CD14-positive monocyte (primary cell): ENCODE data around the gene CTSH. TPM values are rescaled to one million over a fixed set of nuclear protein-coding genes. Genes with fewer than 3 reads are reported as not detected.
"Not testable (repeated sequence)": the region's sequence is repeated elsewhere in the genome, so short reads cannot be mapped to it uniquely, and the experiment has no call there.

Experiments
- DNase-seq, 3 donors: peaks; one replicate each; pipeline ENCODE4 v3.0.0-alpha.2; 2011 to 2022
- H2AFZ ChIP-seq: 2 replicates; pipeline ENCODE4 v1.6.0; 2012; ENCODE audit warnings: mild to moderate bottlenecking, low read depth, low read length, inconsistent platforms; ENCODE audit not compliant: insufficient read depth, poor library complexity, severe bottlenecking
- H3K27ac ChIP-seq, 2 donors: 1 replicate in 1 of 2; 2 replicates in 1 of 2; pipeline ENCODE4 v1.5.1; 2012 to 2013; ENCODE audit warnings: low read length in 2 of 2, control low read depth in 1 of 2, inconsistent platforms in 1 of 2, low read depth in 1 of 2, mild to moderate bottlenecking in 1 of 2
- H3K27me3 ChIP-seq, 2 donors: one replicate each; pipeline versions ENCODE4 v1.6.0 to v1.6.1; 2011 to 2013; ENCODE audit warnings: low read length in 2 of 2; ENCODE audit not compliant: control insufficient read depth in 2 of 2, insufficient read depth in 2 of 2
- H3K36me3 ChIP-seq, 2 donors: replicated peaks in 1 of 2; 1 replicate in 1 of 2; 2 replicates in 1 of 2; pipeline versions ENCODE4 v1.5.1 to v1.6.1; 2012 to 2013; ENCODE audit warnings: low read length in 2 of 2, control low read depth in 1 of 2, inconsistent platforms in 1 of 2, mild to moderate bottlenecking in 1 of 2; ENCODE audit not compliant: insufficient read depth in 2 of 2, control insufficient read depth in 1 of 2
- H3K4me1 ChIP-seq, 2 donors: 1 replicate in 1 of 2; 2 replicates in 1 of 2; pipeline versions ENCODE4 v1.5.1 to v1.6.1; 2012 to 2013; ENCODE audit warnings: low read length in 2 of 2, control low read depth in 1 of 2, inconsistent platforms in 1 of 2, mild to moderate bottlenecking in 1 of 2, moderate library complexity in 1 of 2; ENCODE audit not compliant: insufficient read depth in 2 of 2, control insufficient read depth in 1 of 2
- H3K4me2 ChIP-seq: replicated peaks from 2 replicates; pipeline ENCODE3; 2012; ENCODE audit warnings: low read length, moderate library complexity, mild to moderate bottlenecking; ENCODE audit not compliant: poor library complexity, severe bottlenecking; ENCODE audit errors: extremely low read depth
- H3K4me3 ChIP-seq, 3 experiments: fragments of 200-600 bp in 1 of 3; sonication (generic) in 1 of 3; replicated peaks in 1 of 3; 1 replicate in 2 of 3; 2 replicates in 1 of 3; pipeline ENCODE4 v1.5.1; 2011 to 2013; ENCODE audit warnings: low read length in 3 of 3, mild to moderate bottlenecking in 3 of 3, control low read depth in 2 of 3, low read depth in 2 of 3, inconsistent platforms in 1 of 3, moderate library complexity in 1 of 3
- H3K79me2 ChIP-seq: 2 replicates; pipeline ENCODE4 v1.6.0; 2012; ENCODE audit warnings: mild to moderate bottlenecking, control low read depth, inconsistent platforms, low read length, moderate library complexity; ENCODE audit not compliant: insufficient read depth
- H3K9ac ChIP-seq: 2 replicates; pipeline ENCODE4 v1.6.0; 2017; ENCODE audit warnings: low read length, mild to moderate bottlenecking; ENCODE audit not compliant: insufficient read depth, poor library complexity, severe bottlenecking
- H3K9me3 ChIP-seq, 2 donors: replicated peaks in 1 of 2; 1 replicate in 1 of 2; 2 replicates in 1 of 2; pipeline versions ENCODE4 v1.5.1 to v1.6.1; 2012 to 2013; ENCODE audit warnings: low read length in 2 of 2, control low read depth in 1 of 2; ENCODE audit not compliant: control insufficient read depth in 1 of 2, insufficient read depth in 1 of 2
- H4K20me1 ChIP-seq: 2 replicates; pipeline ENCODE4 v1.6.0; 2012; ENCODE audit warnings: mild to moderate bottlenecking, low read length, control low read depth, moderate library complexity; ENCODE audit not compliant: insufficient read depth
- H3K27ac Mint-ChIP-seq, 7 donors: one replicate each; pipeline ENCODE4 v1.8.0; 2020; ENCODE audit warnings: mild to moderate bottlenecking in 7 of 7, mixed read lengths in 7 of 7, moderate library complexity in 6 of 7, inconsistent platforms in 2 of 7
- H3K27me3 Mint-ChIP-seq, 3 donors: one replicate each; pipeline ENCODE4 v1.8.0; 2021 to 2022; ENCODE audit warnings: low read depth in 3 of 3, mild to moderate bottlenecking in 3 of 3, mixed read lengths in 3 of 3, moderate library complexity in 3 of 3, inconsistent platforms in 1 of 3
- H3K36me3 Mint-ChIP-seq, 2 donors: one replicate each; pipeline ENCODE4 v1.8.0; 2020; ENCODE audit warnings: mixed read lengths in 2 of 2, inconsistent platforms in 1 of 2, mild to moderate bottlenecking in 1 of 2
- H3K4me1 Mint-ChIP-seq: one replicate; pipeline ENCODE4 v1.8.0; 2020; ENCODE audit warnings: mild to moderate bottlenecking, mixed read lengths
- H3K4me3 Mint-ChIP-seq, 2 donors: one replicate each; pipeline ENCODE4 v1.8.0; 2020; ENCODE audit warnings: mild to moderate bottlenecking in 2 of 2, mixed read lengths in 2 of 2, moderate library complexity in 1 of 2
- H3K9me3 Mint-ChIP-seq, 7 donors: one replicate each; pipeline ENCODE4 v1.8.0; 2020 to 2022; ENCODE audit warnings: mixed read lengths in 7 of 7, mild to moderate bottlenecking in 6 of 7, moderate library complexity in 6 of 7, inconsistent platforms in 2 of 7
- WGBS: methylation state at CpG from one replicate; pipeline ENCODE4 v1.1.5; 2013; ENCODE audit warnings: missing lambda C conversion rate; ENCODE audit not compliant: insufficient coverage; 5-methylcytosine and 5-hydroxymethylcytosine counted together
- intact Hi-C, 2 donors: fragments of 100-400 bp; cut with micrococcal nuclease; formaldehyde crosslinking; loops; one replicate each; pipeline versions ENCODE4 v1.15.0 to v1.15.1; 2023
- polyA plus RNA-seq, 3 donors: library from polyadenylated mRNA; depleted of rRNA in 1 of 3; unstranded in 2 of 3; stranded (reverse) in 1 of 3; fragments of 300-500 nt in 2 of 3; fragments of >200 nt in 1 of 3; fragmentation: Illumina TruSeq in 2 of 3; gene quantifications; 1 replicate in 2 of 3; 2 replicates in 1 of 3; pipeline ENCODE4 v1.2.3, GENCODE V29; 2012 to 2021
- small RNA-seq: library from RNA; depleted of rRNA; stranded (forward); fragments of <200 nt; gene quantifications from one replicate; pipeline ENCODE3, GENCODE V24; 2012; ENCODE audit warnings: low read depth; ENCODE audit not compliant: insufficient read length

The CTSH gene
- polyA plus RNA-seq, 3 donors: 555 to 884 (median 756) TPM

- not testable (repeated sequence) for H3K27me3 Mint-ChIP-seq, H3K27me3 ChIP-seq, H3K36me3 ChIP-seq, H3K9me3 Mint-ChIP-seq, H3K36me3 Mint-ChIP-seq, H3K9me3 ChIP-seq, DNase-seq
- H3K79me2 ChIP-seq: peaks cover 43% of the 10 kb centered on the region
- intact Hi-C loops: loop anchor here (10.0 kb wide), 3 partner anchors 73 to 1283 kb away; partner anchors contain the start of genes CTSH (in 1 of the 2) and FAH (in 1 of the 2)
- H3K4me1 ChIP-seq: peaks cover 27 to 28% of the 10 kb centered on the region in 2 donors
- H3K27ac ChIP-seq: peak overlapping the region in 1 of 2 donors; percentile 100
- H3K4me3 Mint-ChIP-seq: peak overlapping the region; percentile 82 to 97
- H3K27ac Mint-ChIP-seq: peak overlapping the region in 5 of 7 donors; percentile 69 to 100 (median 88)
- peak overlapping the region; percentile 91 for H3K4me2 ChIP-seq
- H3K9ac ChIP-seq: peak overlapping the region; percentile 100
- H4K20me1 ChIP-seq: peaks cover 31% of the 10 kb centered on the region
- peaks cover 24% of the 10 kb centered on the region for H3K4me1 Mint-ChIP-seq
- H2AFZ ChIP-seq: peak overlapping the region; percentile 78
- H3K4me3 ChIP-seq: peak overlapping the region in 1 of 3 experiments; percentile 100
- 98% methylated on average over 19 of the region's 24 CpGs for WGBS
These were observed 73.2 kb downstream of the CTSH start for GRCh38 chr15:78871483-78872127.

Small RNAs within 50 kb of the gene (small RNA-seq; reads per million reads assigned to genes)
- gene RNU6-415P: not detected

Other genes with a start within 250 kb of the CTSH start
- gene ADAMTS7, start 133.6 kb downstream of the CTSH start, polyA plus RNA-seq: not detected
- gene MORF4L1, start 72.2 kb downstream of the CTSH start, polyA plus RNA-seq: 100 to 1,000 TPM; 191 to 242 (median 224) TPM
- under 1 TPM in 1 of 3 donors, not detected in 2; 0.11 TPM for gene RASGRF1, start 145.7 kb upstream of the CTSH start, polyA plus RNA-seq